HFF-Myc (cell line): ENCODE data around the gene FBXO40.

Experiments used
- DNase-seq: peaks from one replicate; pipeline ENCODE4 v3.0.0-alpha.2; 2011; ENCODE audit warnings: low read depth; ENCODE audit errors: extremely low read depth
- H3K4me3 ChIP-seq: replicated peaks from 2 replicates; pipeline ENCODE4 v1.5.1; 2011; ENCODE audit warnings: low read depth, mild to moderate bottlenecking, control low read depth, low read length
- CTCF ChIP-seq: IDR thresholded peaks from 2 replicates; pipeline ENCODE4 v1.5.1; 2012; ENCODE audit warnings: mild to moderate bottlenecking, low read depth, low read length, control low read depth; ENCODE audit errors: missing control alignments

FBXO40 gene

GRCh38 chr3:121621491-121621890 is 28.3 kb downstream of the FBXO40 start:
- no peak for TF ChIP-seq CTCF
- H3K4me3 ChIP-seq: no peak overlapping the region
- no peak for DNase-seq

DNA sequence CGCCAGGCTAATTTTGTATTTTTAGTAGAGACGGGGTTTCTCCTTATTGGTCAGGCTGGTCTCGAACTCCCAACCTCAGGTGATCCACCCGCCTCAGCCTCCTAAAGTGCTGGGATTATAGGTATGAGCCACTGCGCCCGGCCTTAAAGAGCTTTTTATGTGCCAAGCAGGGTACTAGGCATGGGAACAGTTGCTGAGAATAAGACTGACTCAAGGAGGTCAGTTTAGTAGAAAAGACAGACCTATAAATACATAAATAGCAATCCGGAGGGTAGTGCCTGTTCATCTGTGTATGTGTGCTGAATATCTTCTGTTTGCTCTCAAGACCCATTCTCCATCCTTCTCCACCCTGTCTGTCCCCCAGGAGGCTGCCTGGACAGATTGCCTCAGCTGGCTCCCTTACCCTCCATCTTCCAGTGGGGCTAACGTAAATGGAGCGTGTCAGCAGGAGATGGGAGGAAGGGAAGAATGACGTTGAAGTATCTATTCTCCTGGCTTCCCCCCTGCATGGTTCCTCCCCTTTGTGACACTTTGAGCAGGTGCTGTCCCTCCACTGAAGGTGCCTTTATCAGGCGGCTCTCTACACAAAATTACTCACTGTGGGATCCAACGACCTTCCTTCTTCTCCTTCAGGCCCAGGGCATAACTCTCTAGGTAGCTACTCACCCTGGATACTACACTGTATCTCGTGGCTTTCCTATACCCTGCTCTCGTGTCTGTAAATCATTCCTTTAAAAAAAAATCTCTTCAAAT is 31.1 kb downstream of the FBXO40 start:
- TF ChIP-seq CTCF: no peak
- DNase-seq: no peak
- H3K4me3 ChIP-seq: no peak overlapping the region

DNA sequence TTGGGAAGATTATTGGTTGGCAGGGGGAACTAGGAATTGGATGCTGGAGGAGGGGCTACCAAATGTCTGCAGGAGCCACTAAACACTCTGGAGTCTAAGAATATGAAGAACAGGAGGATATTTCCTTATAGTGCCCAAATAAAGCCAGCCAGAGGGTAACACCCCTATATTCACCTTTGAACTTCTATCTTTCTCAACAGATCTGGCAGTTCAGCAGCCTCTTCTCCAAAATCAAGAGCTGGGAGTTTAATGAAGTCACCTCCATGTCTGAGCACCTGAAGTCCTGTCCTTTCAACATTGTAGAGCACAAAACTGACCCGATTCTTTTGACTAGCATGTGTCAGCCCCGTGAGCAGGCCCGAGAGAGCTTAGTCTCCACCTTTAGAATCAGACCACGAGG is 33.3 kb downstream of the FBXO40 start:
- no peak for DNase-seq
- TF ChIP-seq CTCF: no peak
- no peak overlapping the region for H3K4me3 ChIP-seq

- DNase-seq: no peak
- no peak overlapping the region for H3K4me3 ChIP-seq
- TF ChIP-seq CTCF: no peak
Measured at GRCh38 chr3:121627211-121627610, 34.0 kb downstream of the FBXO40 start.

GRCh38 chr3:121627622-121628021 is 34.4 kb downstream of the FBXO40 start:
- H3K4me3 ChIP-seq: no peak overlapping the region
- TF ChIP-seq CTCF: no peak
- no peak for DNase-seq

- DNase-seq: no peak
- no peak for TF ChIP-seq CTCF
Measured at GRCh38 chr3:121629601-121630000, 36.4 kb downstream of the FBXO40 start.

DNA sequence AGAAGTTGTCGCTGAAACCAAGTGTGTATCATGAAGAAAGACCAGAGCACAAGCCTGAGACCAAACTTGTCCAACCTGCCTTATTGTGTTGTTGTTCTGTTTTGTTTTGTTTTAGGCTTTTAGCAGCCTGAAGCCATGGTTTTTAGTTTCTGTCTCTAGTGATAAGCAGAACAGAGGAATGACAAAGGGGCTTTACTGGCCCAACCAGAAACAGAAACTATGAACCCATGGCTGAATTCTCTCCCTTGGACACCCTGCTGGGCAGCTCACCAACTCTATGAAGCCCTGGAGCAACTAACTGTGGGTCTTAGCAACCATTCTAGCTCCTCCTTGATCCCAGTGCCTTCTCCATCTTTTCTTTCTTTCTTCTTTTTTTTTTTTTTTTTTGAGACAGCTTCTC is 37.2 kb downstream of the FBXO40 start:
- H3K4me3 ChIP-seq: no peak overlapping the region
- no peak for DNase-seq

More at GRCh38 chr3:121629601-121630000, 36.4 kb downstream of the FBXO40 start:
- H3K4me3 ChIP-seq: no peak overlapping the region

More for the DNA sequence above, 37.2 kb downstream of the FBXO40 start:
- no peak for TF ChIP-seq CTCF
